Measurements from ENCODE around the gene ROS1.

The ROS1 gene

GRCh38 chr6:117311310-117311709 is 114.4 kb downstream of the ROS1 start:
- no peak for DNase-seq (ENCODE audit: low read depth, low spot score)

DNA sequence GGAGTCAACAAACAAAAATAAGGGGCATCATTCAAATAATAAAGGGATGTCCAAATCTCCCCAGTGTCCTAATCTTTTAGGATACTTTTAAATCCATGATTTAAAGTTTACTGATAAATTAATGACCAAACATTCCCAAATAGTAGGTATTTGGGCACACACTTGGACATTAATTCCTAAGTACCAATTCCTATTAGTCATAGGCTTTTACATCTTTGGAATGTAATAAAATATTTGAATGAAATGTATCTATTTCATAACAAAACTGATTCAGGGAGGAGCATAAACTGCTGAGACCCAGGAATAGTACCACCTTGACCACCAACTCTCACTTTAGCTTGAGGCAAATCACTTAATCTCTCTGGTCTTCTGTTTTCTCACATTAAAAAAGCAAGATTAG is 116.1 kb downstream of the ROS1 start:
- no peak for DNase-seq (ENCODE audit: low read depth, low spot score)

- no peak for DNase-seq (ENCODE audit: low read depth, low spot score)
These were observed 116.7 kb downstream of the ROS1 start for GRCh38 chr6:117309069-117309468.

DNA sequence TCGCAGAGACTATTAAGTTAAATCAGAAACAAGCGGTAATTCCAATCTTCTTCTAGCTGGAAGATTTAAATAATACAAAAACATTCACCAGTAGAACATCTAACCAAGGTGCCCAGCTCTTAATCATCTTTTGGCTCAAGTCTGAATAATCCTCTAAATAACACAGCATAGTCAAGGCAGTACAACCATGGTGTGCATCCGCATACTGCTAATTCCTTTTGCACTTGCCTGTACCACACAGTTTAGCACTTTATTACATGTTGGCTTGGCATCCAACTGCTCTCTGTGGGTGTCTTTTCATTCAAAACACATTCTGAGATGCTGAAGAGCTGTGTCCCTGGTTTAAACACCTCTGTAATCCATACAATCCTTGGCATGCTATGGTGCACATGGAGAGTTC is 118.1 kb downstream of the ROS1 start:
- DNase-seq (ENCODE audit: low read depth, low spot score): no peak

DNA sequence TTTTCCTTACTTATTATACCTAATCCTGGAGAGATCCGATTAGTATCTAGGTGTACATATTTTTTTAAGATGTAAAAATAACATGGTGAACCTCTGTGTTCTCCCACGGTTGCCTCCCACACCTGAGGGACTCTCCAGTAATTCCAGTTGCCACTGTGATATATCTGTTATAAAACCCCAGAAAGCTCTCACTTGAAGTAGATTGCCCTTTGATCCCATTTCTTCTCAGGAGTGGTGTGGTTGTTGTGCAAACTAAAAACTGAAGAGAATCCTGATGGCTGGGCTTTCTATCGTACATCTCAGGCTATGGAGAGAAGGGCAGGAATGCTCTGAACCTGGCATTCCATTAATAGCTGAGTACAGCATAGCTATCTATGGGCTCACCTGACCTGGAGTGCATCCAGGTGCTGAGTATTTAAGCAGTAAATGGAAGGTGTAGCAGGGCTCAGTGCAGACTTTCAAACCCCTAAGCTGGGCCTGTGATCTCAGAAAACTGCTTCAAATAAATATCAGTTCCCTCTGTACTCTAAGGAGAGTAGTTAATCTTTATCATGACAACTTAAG is 119.4 kb downstream of the ROS1 start:
- DNase-seq (ENCODE audit: low read depth, low spot score): no peak

DNA sequence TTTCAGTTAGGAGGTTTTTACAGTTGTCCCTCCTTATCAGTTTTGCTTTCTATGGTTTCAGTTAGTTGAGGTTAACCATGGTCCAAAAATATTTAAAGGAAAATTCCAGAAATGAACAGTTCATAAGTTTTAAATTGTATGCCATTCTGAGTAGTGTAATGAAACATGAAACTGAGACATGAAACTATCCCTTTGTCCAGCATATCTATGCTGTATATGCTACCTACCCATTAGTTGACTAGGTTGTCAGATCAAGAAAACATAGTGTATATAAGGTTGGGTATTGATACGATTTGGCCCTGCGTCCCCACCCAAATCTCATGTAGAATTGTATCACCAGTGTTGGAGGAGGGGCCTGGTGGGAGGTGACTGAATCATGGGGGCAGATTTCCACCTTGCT is 121.3 kb downstream of the ROS1 start:
- no peak for DNase-seq (ENCODE audit: low read depth, low spot score)

DNA sequence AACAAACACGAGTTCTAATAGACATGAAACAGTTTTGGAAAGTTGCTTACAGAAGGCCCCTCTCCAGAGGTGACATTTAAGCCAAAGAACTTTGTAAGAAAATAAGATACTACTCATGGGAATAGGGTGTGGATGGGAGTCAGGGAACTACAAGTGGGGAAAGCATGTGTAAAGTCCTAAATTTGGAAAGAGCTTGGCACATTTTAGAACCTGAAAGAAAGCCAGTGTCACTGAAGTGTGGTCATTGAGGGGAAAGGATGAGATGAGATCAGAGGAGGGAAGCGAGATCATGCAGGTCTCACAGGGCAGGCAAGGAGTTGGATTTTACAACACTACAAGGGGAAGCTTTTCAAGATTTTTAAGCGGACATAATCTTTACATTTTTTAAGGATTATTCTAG is 122.4 kb downstream of the ROS1 start:
- DNase-seq (ENCODE audit: low read depth, low spot score): no peak

DNA sequence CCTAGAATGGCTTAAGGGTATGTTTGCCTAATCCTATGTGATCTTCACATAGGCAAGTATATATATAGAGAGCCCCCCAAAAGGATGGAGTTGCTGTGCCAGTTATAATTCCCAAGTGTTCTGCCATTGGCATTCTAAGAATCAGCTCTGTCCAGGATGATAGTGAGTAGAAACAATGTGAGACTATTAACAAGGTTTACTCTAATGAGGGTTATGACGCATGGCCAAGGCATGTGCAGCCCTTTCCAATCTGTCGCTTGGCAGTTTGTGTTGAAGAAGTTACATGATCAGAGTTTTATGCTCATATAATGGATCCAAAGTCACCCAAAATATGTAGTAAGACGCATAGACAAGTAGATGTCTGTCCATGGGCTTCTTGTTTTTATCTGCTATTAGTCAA is 126.8 kb downstream of the ROS1 start:
- DNase-seq (ENCODE audit: low read depth, low spot score): no peak

- no peak for DNase-seq (ENCODE audit: low read depth, low spot score)
These were observed 135.4 kb downstream of the ROS1 start for GRCh38 chr6:117290173-117290846.

DNA sequence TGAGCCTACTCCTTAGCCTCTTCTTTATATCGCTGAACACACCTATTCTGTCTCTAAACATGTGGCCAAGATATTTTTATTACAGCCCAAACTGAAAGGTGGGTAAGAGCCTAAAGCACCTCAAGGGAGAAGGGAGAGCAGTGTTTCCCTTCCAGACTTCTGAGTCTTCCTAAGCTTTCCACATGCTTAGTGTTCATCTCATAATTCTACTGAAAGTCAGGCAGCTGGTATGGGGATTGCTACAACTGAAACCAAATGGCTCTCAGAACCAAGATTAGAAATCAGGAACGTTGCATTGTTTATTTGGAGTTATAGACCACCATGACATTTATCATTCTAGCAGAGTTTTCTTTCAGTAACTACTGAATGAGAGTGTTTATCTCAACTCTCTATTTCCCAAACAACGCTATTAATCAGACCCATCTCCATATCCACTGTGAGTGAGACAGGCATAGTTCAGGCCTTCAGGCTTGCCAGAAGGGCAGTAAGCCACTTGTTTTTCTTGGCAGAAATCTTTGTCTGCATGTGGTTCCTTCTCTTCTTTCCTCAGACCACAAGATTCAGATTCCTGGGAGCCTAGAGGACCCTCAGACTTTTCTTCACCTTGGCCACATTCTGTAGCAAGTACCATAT is 137.5 kb downstream of the ROS1 start:
- no peak for DNase-seq (ENCODE audit: low read depth, low spot score)

DNA sequence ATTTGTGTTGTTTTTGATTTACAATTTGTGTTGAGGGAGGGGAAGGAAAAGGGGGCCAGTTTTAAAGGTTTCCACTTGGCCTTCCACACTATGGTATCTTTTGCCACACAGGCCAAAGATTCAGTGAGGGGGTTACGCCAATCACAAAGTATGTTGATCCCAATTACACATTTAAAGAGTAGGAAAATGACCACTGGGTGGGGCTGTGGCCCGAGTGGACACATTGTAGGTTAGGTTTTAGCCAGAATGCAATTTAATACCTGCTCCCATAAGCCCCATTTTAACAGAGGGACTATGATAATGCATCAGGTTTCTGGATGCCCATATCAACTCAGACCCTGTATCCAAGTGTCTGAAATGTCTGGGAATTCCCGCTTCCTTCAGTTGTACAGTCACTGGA is 144.8 kb downstream of the ROS1 start:
- no peak for DNase-seq (ENCODE audit: low read depth, low spot score)

- no peak for DNase-seq (ENCODE audit: low read depth, low spot score)
These were observed 148.9 kb downstream of the ROS1 start for GRCh38 chr6:117276778-117277316.

DNA sequence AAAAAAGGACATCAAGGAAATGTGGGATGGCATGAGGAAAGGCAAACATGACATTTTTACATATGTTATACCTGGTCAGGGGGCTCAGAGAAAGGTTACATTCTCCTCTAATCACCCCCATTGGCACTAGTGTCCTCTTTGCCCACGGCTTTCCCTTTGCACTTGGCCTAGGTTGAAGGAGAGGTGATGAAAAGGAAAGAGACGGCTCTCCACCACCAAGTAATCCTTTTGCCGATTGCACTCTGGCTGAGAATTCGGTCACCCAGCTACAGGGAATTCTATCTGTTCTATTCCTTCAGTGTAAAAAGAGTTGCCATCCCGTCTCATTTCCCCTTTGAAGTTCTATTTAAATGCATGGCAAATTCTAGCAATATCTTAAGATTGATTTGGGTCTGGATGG is 150.0 kb downstream of the ROS1 start:
- no peak for DNase-seq (ENCODE audit: low read depth, low spot score)

GRCh38 chr6:117275205-117275604 is 150.5 kb downstream of the ROS1 start:
- DNase-seq (ENCODE audit: low read depth, low spot score): no peak

DNA sequence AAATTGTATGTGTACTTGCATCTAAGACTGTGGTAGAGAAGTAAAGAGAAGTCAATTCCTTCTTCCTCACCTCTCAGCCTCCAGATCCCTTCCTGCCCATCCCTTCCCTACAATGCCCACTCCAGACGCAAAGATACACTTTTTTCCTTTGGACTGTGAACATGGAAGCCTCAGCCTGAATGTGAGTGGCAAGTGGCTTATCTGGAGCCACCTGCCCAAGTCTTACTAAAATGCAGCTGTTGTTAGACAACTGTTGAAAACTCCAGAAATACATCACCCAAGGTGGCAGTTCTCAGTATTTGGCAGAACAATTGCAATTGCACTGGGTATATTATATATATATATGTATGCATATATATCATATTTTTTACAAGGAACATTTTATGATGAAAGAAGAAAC is 152.9 kb downstream of the ROS1 start:
- no peak for DNase-seq (ENCODE audit: low read depth, low spot score)

GRCh38 chr6:117272032-117272866 is 153.5 kb downstream of the ROS1 start:
- DNase-seq (ENCODE audit: low read depth, low spot score): no peak

DNA sequence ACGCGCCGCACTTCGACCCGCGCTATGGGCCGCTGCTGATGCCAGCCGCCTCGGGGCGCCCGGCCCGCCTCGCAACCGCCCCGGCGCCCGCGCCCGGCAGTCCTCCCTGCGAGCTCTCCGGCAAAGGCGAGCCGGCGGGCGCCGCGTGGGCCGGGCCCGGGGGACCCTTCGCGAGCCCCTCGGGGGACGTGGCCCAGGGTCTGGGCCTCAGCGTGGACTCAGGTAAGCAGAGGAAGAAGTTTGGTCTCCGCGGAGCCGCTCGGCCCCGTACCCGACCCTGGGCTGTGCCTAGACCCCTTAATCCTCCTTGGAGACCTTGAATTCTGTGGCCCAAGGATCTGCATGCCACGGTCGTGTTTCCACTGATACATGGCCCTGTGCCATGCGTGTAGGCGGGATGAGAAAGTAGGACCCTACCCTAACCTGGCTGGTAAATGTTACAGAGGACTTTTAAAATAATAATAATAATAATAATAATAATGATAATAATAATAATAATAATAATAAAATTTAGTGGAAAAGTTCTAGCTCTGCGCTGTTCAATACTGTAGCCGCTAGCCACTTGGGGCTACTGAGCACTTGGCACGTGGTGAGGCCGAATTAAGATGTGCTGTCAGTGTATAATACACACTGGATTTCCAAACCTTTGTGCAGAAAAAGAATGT is 154.8 kb downstream of the ROS1 start:
- DNase-seq (ENCODE audit: low read depth, low spot score): no peak

DNA sequence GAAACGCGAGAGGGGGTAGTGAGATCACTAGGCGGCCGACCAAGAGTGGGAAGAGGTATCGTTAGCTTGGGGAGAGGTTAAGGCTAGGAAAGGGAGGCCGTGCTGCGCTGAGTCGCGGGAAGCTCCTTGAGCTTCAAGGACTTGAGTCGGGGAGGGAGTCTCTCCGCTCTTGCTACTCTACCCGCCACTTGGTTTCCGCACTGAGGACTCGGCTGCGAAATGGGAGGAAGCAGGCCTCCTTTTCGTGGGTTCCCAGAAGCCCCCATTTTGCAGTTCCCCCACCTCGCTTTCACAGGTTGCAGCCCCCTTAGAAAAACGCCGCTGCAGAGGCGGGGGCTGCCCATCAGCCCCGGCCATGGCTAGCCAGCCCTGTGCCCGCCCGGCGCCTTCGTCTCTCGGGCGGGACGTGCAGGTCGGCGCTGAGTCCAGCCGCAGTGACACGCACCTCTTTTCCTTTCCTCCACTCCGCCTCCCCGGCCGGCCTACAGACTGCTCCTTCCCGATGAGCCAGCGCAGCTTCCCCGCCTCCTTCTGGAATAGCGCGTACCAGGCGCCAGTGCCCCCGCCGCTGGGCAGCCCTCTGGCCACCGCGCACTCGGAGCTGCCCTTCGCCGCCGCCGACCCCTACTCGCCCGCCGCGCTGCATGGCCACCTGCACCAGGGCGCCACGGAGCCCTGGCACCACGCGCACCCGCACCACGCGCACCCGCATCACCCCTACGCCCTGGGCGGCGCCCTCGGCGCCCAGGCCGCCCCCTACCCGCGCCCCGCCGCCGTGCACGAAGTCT is 155.5 kb downstream of the ROS1 start:
- DNase-seq (ENCODE audit: low read depth, low spot score): peak; percentile 63

DNA sequence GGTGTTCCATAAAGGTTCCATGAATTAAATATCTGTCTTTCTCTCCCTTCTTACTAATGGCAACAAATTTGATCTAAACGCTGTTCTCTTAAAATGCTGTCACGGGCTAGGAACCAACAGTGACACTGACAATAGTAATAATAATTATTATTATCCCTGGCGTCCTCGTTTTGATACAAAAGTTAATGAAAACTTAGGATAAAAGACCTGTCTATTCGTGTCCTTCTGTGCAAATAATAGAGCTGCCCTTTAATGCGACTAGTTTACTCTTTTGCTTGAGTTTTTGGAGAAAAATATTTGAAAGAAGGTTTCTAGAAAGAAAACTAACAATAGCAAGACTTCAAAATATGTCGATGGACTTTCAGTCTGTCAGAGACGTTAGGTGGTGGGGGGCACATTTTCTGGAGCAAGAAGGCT is 156.1 kb downstream of the ROS1 start:
- no peak for DNase-seq (ENCODE audit: low read depth, low spot score)

- DNase-seq (ENCODE audit: low read depth, low spot score): no peak
These were observed 156.8 kb downstream of the ROS1 start for GRCh38 chr6:117268924-117269323.

Measured in ELF-1 (cell line).